NCI-H2196 (cell line): Measurements from ENCODE around the gene FAM83F.
"Not testable (repeated sequence)": the region's sequence is repeated elsewhere in the genome, so short reads cannot be mapped to it uniquely, and the experiment has no call there.

Experiments used
- DNase-seq: peaks from one replicate; lab custom pipeline; 2025; ENCODE audit not compliant: unreplicated experiment; lab: John Stamatoyannopoulos, UW

The FAM83F gene

GRCh38 chr22:39992894-39993293 lies 1.9 kb upstream of the FAM83F start:
- DNase-seq = not testable (repeated sequence)

GRCh38 chr22:39994041-39994565 lies 651 bp upstream of the FAM83F start:
- no peak for DNase-seq

- DNase-seq = no peak
Measured at GRCh38 chr22:39995393-39996252, 869 bp downstream of the FAM83F start.

- DNase-seq = no peak
Measured at GRCh38 chr22:39996732-39997131, 2.0 kb downstream of the FAM83F start.

GRCh38 chr22:39997421-39997820 lies 2.7 kb downstream of the FAM83F start:
- no peak for DNase-seq

GRCh38 chr22:39997939-39998726 lies 3.4 kb downstream of the FAM83F start:
- DNase-seq = peak; percentile 90

- DNase-seq = no peak
Measured at GRCh38 chr22:39999144-39999757, 4.5 kb downstream of the FAM83F start.

- DNase-seq = no peak
Measured at GRCh38 chr22:40000171-40000570, 5.4 kb downstream of the FAM83F start.

GRCh38 chr22:40001106-40001505 lies 6.4 kb downstream of the FAM83F start:
- no peak for DNase-seq

- DNase-seq = no peak
Measured at GRCh38 chr22:40001800-40002577, 7.2 kb downstream of the FAM83F start.

GRCh38 chr22:40002935-40003715 lies 8.4 kb downstream of the FAM83F start:
- DNase-seq = peak; percentile 41

- DNase-seq = no peak
Measured at GRCh38 chr22:40004836-40005235, 10.1 kb downstream of the FAM83F start.

GRCh38 chr22:40006641-40007040 lies 11.9 kb downstream of the FAM83F start:
- peak; percentile 17 for DNase-seq

GRCh38 chr22:40007853-40008710 lies 13.3 kb downstream of the FAM83F start:
- no peak for DNase-seq

GRCh38 chr22:40008726-40009291 lies 14.1 kb downstream of the FAM83F start:
- peak; percentile 50 for DNase-seq

GRCh38 chr22:40009292-40009774 lies 14.6 kb downstream of the FAM83F start:
- peak; percentile 94 for DNase-seq

- DNase-seq = peak; percentile 88
Measured at GRCh38 chr22:40009951-40010671, 15.4 kb downstream of the FAM83F start.

- DNase-seq = no peak
Measured at GRCh38 chr22:40010746-40011145, 16.0 kb downstream of the FAM83F start.
